ENCODE measurements around the gene TMEM163. TPM values are rescaled to one million over a fixed set of nuclear protein-coding genes. Genes with fewer than 3 reads are reported as not detected.

The TMEM163 gene
- total and polyA plus RNA-seq, 2 of the 13 experiments (the other 11 are each of a cell fraction or from before 2014, with no cell fraction given), result 0.05 TPM; not detected in 1

DNA sequence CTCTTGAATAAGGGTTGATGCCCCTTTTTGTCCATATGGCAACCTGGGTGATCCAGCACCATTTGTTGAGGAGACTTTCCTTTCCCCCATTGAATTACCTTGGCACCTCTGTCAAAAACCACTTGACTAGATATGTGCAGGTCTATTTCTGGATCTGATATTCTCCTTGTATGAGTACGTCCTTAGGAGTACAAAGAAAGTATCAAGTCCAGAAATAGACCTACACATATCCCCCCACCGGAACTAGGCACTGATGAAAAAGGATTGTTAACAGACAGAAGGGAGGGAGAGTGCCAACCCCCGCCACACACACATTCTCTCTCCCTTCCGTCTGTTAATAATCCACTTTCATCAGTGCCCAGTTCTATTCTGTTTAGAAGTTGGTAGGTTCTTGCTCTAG, 225.0 kb downstream of the TMEM163 start:
- Histone ChIP-seq H3K4me2 (ENCODE audit: low read depth, low read length) (no peak overlapping the region), H3K4me1 (ENCODE audit: insufficient read depth, low read length) (no peaks in the 10 kb centered on the region), H3K9me3 (ENCODE audit: low read length) (no peaks in the 10 kb centered on the region), H3K4me3 (replicated peaks in 1 of 3; ENCODE audit: insufficient read depth in 1 of 3, low read depth in 2 of 3, low read length in 3 of 3) (no peak overlapping the region), H3K36me3 (replicated peaks in 1 of 2; ENCODE audit: control insufficient read depth in 1 of 2, insufficient read depth in 2 of 2, low read length in 2 of 2) (no peaks in the 10 kb centered on the region), H3K9ac (ENCODE audit: insufficient read depth, low read depth, low read length) (no peak overlapping the region), H3K27me3 (ENCODE audit: control insufficient read depth in 1 of 2, insufficient read depth in 2 of 2, low read length in 2 of 2) (peaks cover 2 to 54% of the 10 kb centered on the region in 2 experiments), H4K20me1 (ENCODE audit: insufficient read depth, low read length) (no peaks in the 10 kb centered on the region), H3K27ac (ENCODE audit: extremely low read length, insufficient read depth, low read length) (no peak overlapping the region), H3K79me2 (ENCODE audit: insufficient read depth, low read length) (no peaks in the 10 kb centered on the region), H2AFZ (ENCODE audit: low read length) (no peak overlapping the region)
- ATAC-seq (no peak), DNase-seq (ENCODE audit: low spot score) (no peak), FAIRE-seq (no peak)
- ChIA-PET POLR2A (no interaction called here), CTCF (ENCODE audit: low intra/inter-chr PET ratio, low total read pairs) (no interaction called here)
- intact Hi-C loops (cut with micrococcal nuclease; ENCODE audit: unreplicated experiment), result no loop called here
- BruUV-seq (replicated peaks), result no TSS peak
- in situ Hi-C loops (cut with HindIII; ENCODE audit: extremely low pct_ligation_motif_present, low pct_unique_long_range_greater_than_20kb), result no loop called here
- WGBS (ENCODE audit: low lambda C conversion rate), result 25% methylated on average over 4 of the region's 4 CpGs
- no peak for TF ChIP-seq FOXO1 (CRISPR knock-in tag; IDR thresholded peaks at IDR 0.05)
- TF ChIP-seq NKX3-1 (CRISPR knock-in tag; IDR thresholded peaks at IDR 0.05), result no peak
- TF ChIP-seq NFRKB (IDR thresholded peaks at IDR 0.05), result no peak
- TF ChIP-seq, protein P1, sequence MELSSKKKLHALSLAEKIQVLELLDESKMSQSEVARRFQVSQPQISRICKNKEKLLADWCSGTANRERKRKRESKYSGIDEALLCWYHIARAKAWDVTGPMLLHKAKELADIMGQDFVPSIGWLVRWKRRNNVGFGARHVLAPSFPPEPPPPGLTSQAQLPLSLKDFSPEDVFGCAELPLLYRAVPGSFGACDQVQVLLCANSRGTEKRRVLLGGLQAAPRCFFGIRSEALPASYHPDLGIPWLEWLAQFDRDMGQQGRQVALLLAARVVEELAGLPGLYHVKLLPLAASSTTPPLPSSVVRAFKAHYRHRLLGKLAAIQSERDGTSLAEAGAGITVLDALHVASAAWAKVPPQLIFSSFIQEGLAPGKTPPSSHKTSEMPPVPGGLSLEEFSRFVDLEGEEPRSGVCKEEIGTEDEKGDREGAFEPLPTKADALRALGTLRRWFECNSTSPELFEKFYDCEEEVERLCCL (CRISPR knock-in tag; IDR thresholded peaks at IDR 0.05; ENCODE audit: borderline replicate concordance), result no peak
- TF ChIP-seq, protein P2, sequence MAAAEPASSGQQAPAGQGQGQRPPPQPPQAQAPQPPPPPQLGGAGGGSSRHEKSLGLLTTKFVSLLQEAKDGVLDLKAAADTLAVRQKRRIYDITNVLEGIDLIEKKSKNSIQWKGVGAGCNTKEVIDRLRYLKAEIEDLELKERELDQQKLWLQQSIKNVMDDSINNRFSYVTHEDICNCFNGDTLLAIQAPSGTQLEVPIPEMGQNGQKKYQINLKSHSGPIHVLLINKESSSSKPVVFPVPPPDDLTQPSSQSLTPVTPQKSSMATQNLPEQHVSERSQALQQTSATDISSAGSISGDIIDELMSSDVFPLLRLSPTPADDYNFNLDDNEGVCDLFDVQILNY (CRISPR knock-in tag; conservative IDR thresholded peaks at IDR 0.05), result no peak
- no peak for TF ChIP-seq ZNF382 (CRISPR knock-in tag; IDR thresholded peaks at IDR 0.05; ENCODE audit: borderline replicate concordance)
- TF ChIP-seq NFYB (CRISPR knock-in tag; IDR thresholded peaks at IDR 0.05), result no peak
- no peak for TF ChIP-seq U2AF2 (IDR thresholded peaks at IDR 0.05; ENCODE audit: low read depth, low read length)
- TF ChIP-seq, protein P3, sequence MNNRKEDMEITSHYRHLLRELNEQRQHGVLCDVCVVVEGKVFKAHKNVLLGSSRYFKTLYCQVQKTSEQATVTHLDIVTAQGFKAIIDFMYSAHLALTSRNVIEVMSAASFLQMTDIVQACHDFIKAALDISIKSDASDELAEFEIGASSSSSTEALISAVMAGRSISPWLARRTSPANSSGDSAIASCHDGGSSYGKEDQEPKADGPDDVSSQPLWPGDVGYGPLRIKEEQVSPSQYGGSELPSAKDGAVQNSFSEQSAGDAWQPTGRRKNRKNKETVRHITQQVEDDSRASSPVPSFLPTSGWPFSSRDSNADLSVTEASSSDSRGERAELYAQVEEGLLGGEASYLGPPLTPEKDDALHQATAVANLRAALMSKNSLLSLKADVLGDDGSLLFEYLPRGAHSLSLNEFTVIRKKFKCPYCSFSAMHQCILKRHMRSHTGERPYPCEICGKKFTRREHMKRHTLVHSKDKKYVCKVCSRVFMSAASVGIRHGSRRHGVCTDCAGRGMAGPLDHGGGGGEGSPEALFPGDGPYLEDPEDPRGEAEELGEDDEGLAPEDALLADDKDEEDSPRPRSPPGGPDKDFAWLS (CRISPR knock-in tag; IDR thresholded peaks at IDR 0.05; ENCODE audit: borderline replicate concordance), result no peak
- TF ChIP-seq ZNF614 (CRISPR knock-in tag; IDR thresholded peaks at IDR 0.05; ENCODE audit: borderline replicate concordance), result no peak
- TF ChIP-seq, protein P4, sequence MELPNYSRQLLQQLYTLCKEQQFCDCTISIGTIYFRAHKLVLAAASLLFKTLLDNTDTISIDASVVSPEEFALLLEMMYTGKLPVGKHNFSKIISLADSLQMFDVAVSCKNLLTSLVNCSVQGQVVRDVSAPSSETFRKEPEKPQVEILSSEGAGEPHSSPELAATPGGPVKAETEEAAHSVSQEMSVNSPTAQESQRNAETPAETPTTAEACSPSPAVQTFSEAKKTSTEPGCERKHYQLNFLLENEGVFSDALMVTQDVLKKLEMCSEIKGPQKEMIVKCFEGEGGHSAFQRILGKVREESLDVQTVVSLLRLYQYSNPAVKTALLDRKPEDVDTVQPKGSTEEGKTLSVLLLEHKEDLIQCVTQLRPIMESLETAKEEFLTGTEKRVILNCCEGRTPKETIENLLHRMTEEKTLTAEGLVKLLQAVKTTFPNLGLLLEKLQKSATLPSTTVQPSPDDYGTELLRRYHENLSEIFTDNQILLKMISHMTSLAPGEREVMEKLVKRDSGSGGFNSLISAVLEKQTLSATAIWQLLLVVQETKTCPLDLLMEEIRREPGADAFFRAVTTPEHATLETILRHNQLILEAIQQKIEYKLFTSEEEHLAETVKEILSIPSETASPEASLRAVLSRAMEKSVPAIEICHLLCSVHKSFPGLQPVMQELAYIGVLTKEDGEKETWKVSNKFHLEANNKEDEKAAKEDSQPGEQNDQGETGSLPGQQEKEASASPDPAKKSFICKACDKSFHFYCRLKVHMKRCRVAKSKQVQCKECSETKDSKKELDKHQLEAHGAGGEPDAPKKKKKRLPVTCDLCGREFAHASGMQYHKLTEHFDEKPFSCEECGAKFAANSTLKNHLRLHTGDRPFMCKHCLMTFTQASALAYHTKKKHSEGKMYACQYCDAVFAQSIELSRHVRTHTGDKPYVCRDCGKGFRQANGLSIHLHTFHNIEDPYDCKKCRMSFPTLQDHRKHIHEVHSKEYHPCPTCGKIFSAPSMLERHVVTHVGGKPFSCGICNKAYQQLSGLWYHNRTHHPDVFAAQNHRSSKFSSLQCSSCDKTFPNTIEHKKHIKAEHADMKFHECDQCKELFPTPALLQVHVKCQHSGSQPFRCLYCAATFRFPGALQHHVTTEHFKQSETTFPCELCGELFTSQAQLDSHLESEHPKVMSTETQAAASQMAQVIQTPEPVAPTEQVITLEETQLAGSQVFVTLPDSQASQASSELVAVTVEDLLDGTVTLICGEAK (IDR thresholded peaks at IDR 0.05), result no peak
- TF ChIP-seq, protein P4 (CRISPR knock-in tag; IDR thresholded peaks at IDR 0.05), result no peak
- TF ChIP-seq ARNT2 (CRISPR knock-in tag; IDR thresholded peaks at IDR 0.05; ENCODE audit: low read depth), result no peak

Measured in HepG2 (cell line).